ENCODE data around the gene PWP2. TPM values are rescaled to one million over a fixed set of nuclear protein-coding genes. Genes with fewer than 3 reads are reported as not detected.
"Not testable (repeated sequence)": the region's sequence is repeated elsewhere in the genome, so short reads cannot be mapped to it uniquely, and the experiment has no call there.

The PWP2 gene
- total and polyA plus RNA-seq, 12 donors: 0.09 to 33.0 (median 5.6) TPM

DNA sequence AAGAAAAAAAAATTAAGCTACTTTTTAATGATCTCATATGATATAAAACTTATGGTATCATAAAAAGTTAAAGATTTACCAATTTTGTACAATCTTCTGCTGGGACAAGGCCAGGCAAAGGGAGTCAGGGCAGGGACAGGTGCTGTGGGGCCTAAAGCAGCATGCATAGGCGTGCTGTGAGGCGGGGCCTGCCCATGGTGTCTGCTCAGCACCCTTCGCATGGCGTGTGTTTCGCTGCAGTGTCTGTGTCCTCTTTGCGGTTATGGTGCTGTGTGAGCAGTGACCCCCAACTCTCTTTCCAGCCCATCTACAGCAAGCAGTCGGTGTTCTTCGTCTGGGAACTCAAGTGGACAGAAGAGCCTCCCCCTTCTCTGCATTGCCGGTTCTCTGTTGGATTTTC is 13.4 kb upstream of the PWP2 start:
- DNase-seq: peak in 2 of 7 donors; percentile 17 to 42
- no peaks in the 10 kb centered on the region for H3K27me3 ChIP-seq
- no peak overlapping the region for H3K27ac ChIP-seq
- TF ChIP-seq, protein P1, sequence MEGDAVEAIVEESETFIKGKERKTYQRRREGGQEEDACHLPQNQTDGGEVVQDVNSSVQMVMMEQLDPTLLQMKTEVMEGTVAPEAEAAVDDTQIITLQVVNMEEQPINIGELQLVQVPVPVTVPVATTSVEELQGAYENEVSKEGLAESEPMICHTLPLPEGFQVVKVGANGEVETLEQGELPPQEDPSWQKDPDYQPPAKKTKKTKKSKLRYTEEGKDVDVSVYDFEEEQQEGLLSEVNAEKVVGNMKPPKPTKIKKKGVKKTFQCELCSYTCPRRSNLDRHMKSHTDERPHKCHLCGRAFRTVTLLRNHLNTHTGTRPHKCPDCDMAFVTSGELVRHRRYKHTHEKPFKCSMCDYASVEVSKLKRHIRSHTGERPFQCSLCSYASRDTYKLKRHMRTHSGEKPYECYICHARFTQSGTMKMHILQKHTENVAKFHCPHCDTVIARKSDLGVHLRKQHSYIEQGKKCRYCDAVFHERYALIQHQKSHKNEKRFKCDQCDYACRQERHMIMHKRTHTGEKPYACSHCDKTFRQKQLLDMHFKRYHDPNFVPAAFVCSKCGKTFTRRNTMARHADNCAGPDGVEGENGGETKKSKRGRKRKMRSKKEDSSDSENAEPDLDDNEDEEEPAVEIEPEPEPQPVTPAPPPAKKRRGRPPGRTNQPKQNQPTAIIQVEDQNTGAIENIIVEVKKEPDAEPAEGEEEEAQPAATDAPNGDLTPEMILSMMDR (IDR thresholded peaks at IDR 0.05): no peak
- no peak for TF ChIP-seq POLR2A (IDR thresholded peaks at IDR 0.05)
- H3K4me3 ChIP-seq: no peak overlapping the region
- WGBS, 4 donors: 92 to 95% (median 93%) methylated on average over 9 of the region's 9 CpGs
- H3K36me3 ChIP-seq (replicated peaks in 1 of 2): peaks cover 0 to 36% of the 10 kb centered on the region in 2 donors
- H3K9me3 ChIP-seq (replicated peaks in 1 of 3): no peaks in the 10 kb centered on the region
- intact Hi-C loops (cut with DNase I): no loop called here
- peaks cover 0 to 6% of the 10 kb centered on the region in 2 donors for H3K4me1 ChIP-seq (replicated peaks in 1 of 2)

DNA sequence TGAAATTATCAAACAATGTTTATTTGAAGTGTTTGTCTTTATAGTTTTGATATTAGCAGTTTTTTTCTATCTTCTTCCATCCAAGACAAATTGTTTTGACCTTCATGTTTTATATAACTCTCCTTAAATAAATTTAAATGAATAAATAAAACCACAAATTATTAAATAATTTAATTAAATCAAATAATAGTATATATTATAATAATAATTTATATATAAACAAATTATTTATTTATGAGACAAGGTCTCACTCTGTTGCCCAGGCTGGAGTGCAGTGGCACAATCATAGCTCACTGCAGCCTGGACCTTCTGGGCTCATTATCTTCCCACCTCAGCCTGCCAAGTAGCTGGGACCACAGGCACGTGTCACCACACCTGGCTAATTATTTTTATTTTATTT is 12.4 kb upstream of the PWP2 start:
- Histone ChIP-seq H3K4me1 (replicated peaks in 1 of 2) (peaks cover 0 to 6% of the 10 kb centered on the region in 2 donors), H3K9me3 (replicated peaks in 1 of 3) (no peaks in the 10 kb centered on the region), H3K27ac (no peak overlapping the region), H3K27me3 (no peaks in the 10 kb centered on the region), H3K4me3 (no peak overlapping the region), H3K36me3 (replicated peaks in 1 of 2) (peaks cover 0 to 26% of the 10 kb centered on the region in 2 donors)
- peak in 2 of 7 donors; percentile 9 to 25 for DNase-seq
- TF ChIP-seq POLR2A (IDR thresholded peaks at IDR 0.05): no peak
- TF ChIP-seq, protein P1 (IDR thresholded peaks at IDR 0.05): no peak
- 50 to 78% (median 71%) methylated on average over 1 of the region's 1 CpG for WGBS, 4 donors
- intact Hi-C loops (cut with DNase I): no loop called here

DNA sequence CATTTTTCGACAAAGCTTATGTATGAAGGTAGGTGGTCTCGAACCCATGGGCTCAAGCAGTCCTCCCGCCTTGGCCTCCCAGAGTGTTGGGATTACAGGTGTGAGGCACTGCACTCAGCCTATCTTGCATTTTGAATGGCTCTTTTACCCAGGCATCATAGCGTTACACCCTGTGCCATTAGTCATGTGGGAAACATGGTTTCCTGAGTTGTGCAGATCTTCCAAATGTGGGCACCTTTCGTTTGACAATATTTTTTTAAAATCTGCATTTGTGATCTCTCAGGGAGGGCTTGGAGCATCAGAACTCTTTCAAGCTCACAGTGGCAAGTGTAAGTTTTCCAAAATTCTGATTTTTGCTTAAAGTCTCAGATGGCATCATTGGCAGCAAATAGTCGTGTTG is 8.7 kb upstream of the PWP2 start:
- H3K27ac ChIP-seq; H3K9me3 ChIP-seq (replicated peaks in 1 of 3); intact Hi-C loops (cut with DNase I); H3K27me3 ChIP-seq; H3K4me3 ChIP-seq; H3K4me1 ChIP-seq (replicated peaks in 1 of 2); DNase-seq: not testable (repeated sequence)
- peaks cover 0 to 10% of the 10 kb centered on the region in 2 donors for H3K36me3 ChIP-seq (replicated peaks in 1 of 2)
- WGBS, 4 donors: no CpG with 5 or more reads among the region's 6 CpGs

DNA sequence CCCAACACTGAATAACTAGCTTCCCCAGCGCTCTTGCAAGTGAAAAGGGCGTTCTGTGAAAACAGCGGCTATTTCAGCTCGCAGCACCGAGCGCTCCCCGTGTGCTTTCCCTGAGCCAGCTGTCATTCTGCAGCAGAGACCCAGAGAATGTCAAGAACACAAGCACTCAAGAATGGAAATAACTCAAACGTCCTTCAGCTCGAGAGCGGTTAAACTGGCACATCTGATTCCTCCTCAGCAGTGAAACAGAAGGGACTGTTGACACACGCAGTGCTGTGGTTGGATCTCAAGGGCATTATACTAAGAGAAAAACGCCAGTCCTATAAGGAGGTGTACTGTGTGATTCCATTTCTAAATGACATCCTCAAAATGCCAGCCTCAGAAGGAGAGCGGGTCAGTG is 8.2 kb upstream of the PWP2 start:
- intact Hi-C loops (cut with DNase I); H3K9me3 ChIP-seq (replicated peaks in 1 of 3); H3K27ac ChIP-seq; H3K4me1 ChIP-seq (replicated peaks in 1 of 2); H3K4me3 ChIP-seq; H3K36me3 ChIP-seq (replicated peaks in 1 of 2); DNase-seq; H3K27me3 ChIP-seq: not testable (repeated sequence)
- WGBS, 4 donors: no CpG with 5 or more reads among the region's 13 CpGs

DNA sequence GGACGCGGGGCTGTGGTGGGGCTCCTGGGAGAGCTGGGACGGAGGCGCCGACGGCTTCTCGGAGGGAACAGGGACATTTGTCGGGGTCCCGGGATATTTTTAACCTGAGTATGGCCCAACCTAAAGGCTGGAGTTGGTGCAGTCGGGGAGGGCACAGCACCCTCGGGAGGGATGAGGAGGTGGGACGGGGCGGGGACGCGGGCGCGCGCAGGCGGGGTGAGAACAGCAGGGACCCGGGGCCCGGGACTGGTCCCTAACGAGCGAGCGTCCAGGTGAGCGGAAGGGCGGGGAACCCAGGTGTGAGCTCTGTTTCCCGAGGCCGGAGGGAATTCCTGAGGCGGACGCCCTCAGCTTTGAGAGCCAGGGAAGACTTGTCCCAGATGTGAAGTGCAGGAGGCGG is 390 bp downstream of the PWP2 start:
- intact Hi-C loops (cut with DNase I); H3K36me3 ChIP-seq (replicated peaks in 1 of 2); H3K4me1 ChIP-seq (replicated peaks in 1 of 2); H3K9me3 ChIP-seq (replicated peaks in 1 of 3); DNase-seq; H3K27ac ChIP-seq; H3K27me3 ChIP-seq: not testable (repeated sequence)
- peak overlapping the region in 1 of 4 donors; percentile 42 for H3K4me3 ChIP-seq
- no CpG with 5 or more reads among the region's 31 CpGs for WGBS, 4 donors

DNA sequence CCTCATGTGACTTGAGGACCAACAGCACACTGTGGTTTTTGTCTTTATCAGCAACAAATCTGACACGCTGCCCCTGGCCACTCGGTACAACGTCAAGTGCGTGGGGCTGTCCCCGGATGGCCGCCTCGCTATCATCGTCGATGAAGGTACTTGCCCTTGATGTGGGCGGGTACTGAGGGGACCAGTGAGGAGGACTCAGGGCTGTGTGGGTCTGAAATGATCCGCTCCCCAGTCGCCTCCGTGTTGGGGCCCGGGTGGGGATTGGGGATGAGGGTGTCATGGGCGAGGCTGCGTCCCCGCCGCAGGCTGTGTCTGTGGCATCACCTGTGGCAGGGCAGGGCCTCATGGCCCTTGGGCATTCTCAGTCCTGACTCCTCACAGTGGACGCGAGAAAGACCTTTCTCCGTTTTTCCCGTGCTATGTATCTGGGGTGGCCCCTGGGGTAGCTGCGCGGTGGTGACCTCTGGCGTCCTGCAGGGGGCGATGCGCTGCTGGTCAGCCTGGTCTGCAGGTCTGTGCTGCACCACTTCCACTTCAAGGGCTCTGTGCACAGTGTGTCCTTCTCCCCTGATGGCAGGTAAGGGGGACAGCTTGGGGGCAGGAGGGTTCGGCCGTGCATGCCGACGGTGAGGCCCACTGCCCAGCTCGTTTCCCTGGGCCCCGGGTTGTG is 6.6 kb downstream of the PWP2 start:
- intact Hi-C loops (cut with DNase I); H3K27ac ChIP-seq; H3K27me3 ChIP-seq; H3K9me3 ChIP-seq (replicated peaks in 1 of 3); H3K36me3 ChIP-seq (replicated peaks in 1 of 2); H3K4me1 ChIP-seq (replicated peaks in 1 of 2); H3K4me3 ChIP-seq: not testable (repeated sequence)
- WGBS, 4 donors: no CpG with 5 or more reads among the region's 33 CpGs
- peak in 1 of 7 donors; percentile 2 for DNase-seq

DNA sequence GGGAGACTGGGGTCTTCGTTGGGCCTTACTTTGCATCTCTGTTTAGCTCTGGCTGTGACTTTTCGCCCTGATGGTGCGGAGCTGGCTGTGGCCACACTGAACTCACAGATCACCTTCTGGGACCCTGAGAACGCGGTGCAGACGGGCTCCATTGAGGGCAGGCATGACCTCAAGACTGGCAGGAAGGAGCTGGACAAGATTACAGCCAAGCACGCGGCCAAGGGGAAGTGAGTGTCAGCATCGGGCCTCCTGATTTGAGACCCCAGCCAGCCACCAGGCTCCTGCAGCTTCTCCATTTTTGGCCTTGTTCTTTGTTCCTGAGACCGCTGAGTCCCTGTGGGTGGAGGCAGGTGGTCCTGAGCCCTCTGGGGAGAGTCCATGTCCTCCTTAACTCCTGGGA is 14.9 kb downstream of the PWP2 start:
- WGBS, 4 donors: no CpG with 5 or more reads among the region's 10 CpGs
- intact Hi-C loops (cut with DNase I); H3K4me1 ChIP-seq (replicated peaks in 1 of 2); H3K27me3 ChIP-seq; H3K27ac ChIP-seq; H3K9me3 ChIP-seq (replicated peaks in 1 of 3); H3K4me3 ChIP-seq; H3K36me3 ChIP-seq (replicated peaks in 1 of 2); DNase-seq: not testable (repeated sequence)

DNA sequence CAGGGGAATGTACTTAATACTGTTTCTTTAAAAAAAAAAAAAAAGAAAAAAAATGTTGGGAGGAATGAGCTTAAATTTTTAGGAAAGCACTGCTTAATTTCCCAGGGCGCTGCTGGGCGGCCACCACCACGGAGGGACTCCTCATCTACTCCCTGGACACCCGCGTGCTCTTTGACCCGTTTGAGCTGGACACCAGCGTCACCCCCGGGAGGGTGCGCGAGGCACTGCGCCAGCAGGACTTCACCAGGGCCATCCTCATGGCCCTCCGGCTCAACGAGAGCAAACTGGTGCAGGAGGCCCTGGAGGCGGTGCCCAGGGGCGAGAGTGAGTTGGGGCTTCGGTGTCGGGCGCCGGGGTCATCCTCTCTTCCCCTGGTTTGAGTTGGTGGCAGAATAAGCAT is 20.6 kb downstream of the PWP2 start:
- H3K4me1 ChIP-seq (replicated peaks in 1 of 2); DNase-seq; H3K27ac ChIP-seq; H3K4me3 ChIP-seq; H3K27me3 ChIP-seq; H3K9me3 ChIP-seq (replicated peaks in 1 of 3); H3K36me3 ChIP-seq (replicated peaks in 1 of 2); intact Hi-C loops (cut with DNase I): not testable (repeated sequence)
- WGBS, 4 donors: 82% methylated on average over 3 of the region's 19 CpGs; no CpG with 5 or more reads in 3 of the 4 donors

DNA sequence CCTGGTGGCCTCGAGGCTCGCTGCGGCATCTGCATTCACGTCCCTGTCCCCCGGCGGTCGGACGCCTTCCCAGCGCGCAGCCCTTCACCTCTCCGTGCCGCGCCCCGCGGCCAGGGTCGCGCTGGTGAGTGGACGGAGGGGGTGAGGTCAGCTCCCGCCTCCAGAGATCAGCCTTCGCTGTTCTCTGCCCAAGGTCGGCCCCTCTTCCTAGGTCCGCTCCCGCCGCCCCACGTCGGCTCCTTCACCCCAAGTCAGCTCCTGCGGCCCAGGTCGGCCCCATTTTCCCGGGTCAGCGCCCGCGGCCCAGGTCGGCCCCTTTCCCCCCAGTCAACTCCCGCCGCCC is 26.5 kb downstream of the PWP2 start:
- H3K4me3 ChIP-seq; H3K36me3 ChIP-seq (replicated peaks in 1 of 2); H3K27me3 ChIP-seq; DNase-seq; intact Hi-C loops (cut with DNase I); H3K9me3 ChIP-seq (replicated peaks in 1 of 3); H3K4me1 ChIP-seq (replicated peaks in 1 of 2); H3K27ac ChIP-seq: not testable (repeated sequence)
- no CpG with 5 or more reads among the region's 35 CpGs for WGBS, 4 donors

DNA sequence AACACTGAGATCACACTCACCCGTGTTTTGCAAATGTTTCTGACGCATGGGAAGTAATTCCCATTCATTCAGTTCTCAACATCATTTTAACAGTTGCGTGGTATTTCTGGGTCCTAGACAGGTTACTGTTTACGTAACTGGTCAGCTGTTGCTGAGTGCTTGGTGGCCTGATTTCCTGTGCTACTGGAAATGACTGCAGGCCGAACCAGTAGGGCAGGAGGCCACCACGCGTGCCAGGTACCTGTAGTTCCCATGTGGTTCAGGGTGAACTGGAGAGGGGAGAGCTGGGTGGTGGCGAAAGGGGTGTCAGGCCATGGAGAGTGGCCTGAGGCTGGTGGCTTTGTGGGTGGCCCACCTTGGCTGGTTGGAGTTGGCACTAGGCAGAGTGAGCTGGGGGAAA is 27.5 kb downstream of the PWP2 start:
- intact Hi-C loops (cut with DNase I); DNase-seq; H3K4me1 ChIP-seq (replicated peaks in 1 of 2); H3K27me3 ChIP-seq; H3K27ac ChIP-seq; H3K9me3 ChIP-seq (replicated peaks in 1 of 3); H3K36me3 ChIP-seq (replicated peaks in 1 of 2); H3K4me3 ChIP-seq: not testable (repeated sequence)
- WGBS, 4 donors: no CpG with 5 or more reads among the region's 8 CpGs
